A549 (cell line): ENCODE data around the gene TTC34. TPM values are rescaled to one million over a fixed set of nuclear protein-coding genes. Genes with fewer than 3 reads are reported as not detected.

Experiments used
- ATAC-seq, 2 experiments: fragments of 200-7000 bp in 1 of 2; fragments of >200 bp in 1 of 2; cut with Nextera tagmentation in 1 of 2; cut with Tn5 transposase in 1 of 2; 3 replicates each; pipeline versions ENCODE4 v1.8.0 to v1.9.1; 2018 to 2020; ENCODE audit warnings: mild to moderate bottlenecking in 1 of 2, moderate library complexity in 1 of 2
- CTCF ChIA-PET: fragments of 300-600 bp; sonication (Branson Sonifier 250); formaldehyde crosslinking; extraction: SDS; loops from one replicate; lab custom pipeline; 2021; ENCODE audit warnings: antibody characterized with exemption, inconsistent platforms; lab: Yijun Ruan, JAX
- POLR2A ChIA-PET: fragments of 350-600 bp; formaldehyde crosslinking; extraction: SDS; loops from one replicate; lab custom pipeline; 2021; ENCODE audit warnings: antibody characterized with exemption, inconsistent platforms; lab: Yijun Ruan, JAX
- DNase-seq, 2 experiments: peaks; one replicate each; pipeline versions ENCODE4 v3.0.0 to v3.0.0-alpha.2; 2011 to 2016; ENCODE audit warnings: low read depth in 1 of 2, low spot score in 1 of 2
- FAIRE-seq: peaks from 2 replicates; lab custom pipeline; 2011; peaks lifted over from hg19 to GRCh38; lab: Jason Lieb, UNC
- H3K27ac ChIP-seq, 2 experiments: fragments of >200 bp; sonication (Bioruptor Twin); formaldehyde crosslinking; 3 replicates each; pipeline ENCODE4 v1.5.1; 2016 to 2017
- H3K4me1 ChIP-seq: fragments of >200 bp; sonication (Bioruptor Twin); formaldehyde crosslinking; 3 replicates; pipeline ENCODE4 v1.6.1; 2016
- H3K4me2 ChIP-seq: fragments of >200 bp; sonication (Bioruptor Twin); formaldehyde crosslinking; 3 replicates; pipeline ENCODE4 v1.6.1; 2016
- H3K4me3 ChIP-seq: fragments of >200 bp; sonication (Bioruptor Twin); formaldehyde crosslinking; 3 replicates; pipeline ENCODE4 v1.5.1; 2016
- H3K9me3 ChIP-seq: fragments of >200 bp; sonication (Bioruptor Twin); formaldehyde crosslinking; 3 replicates; pipeline ENCODE4 v1.6.1; 2016
- CBX8 ChIP-seq: fragments of 200-600 bp; sonication (generic); IDR thresholded peaks from 2 replicates; pipeline ENCODE4 v1.6.1; 2016
- CHD4 ChIP-seq: fragments of 200-600 bp; sonication (generic); IDR thresholded peaks from 2 replicates; pipeline ENCODE4 v1.6.1; 2016; ENCODE audit warnings: antibody characterized with exemption, mild to moderate bottlenecking, borderline replicate concordance
- EHMT2 ChIP-seq: fragments of 200-600 bp; sonication (generic); IDR thresholded peaks from 2 replicates; pipeline ENCODE4 v1.6.1; 2016; ENCODE audit warnings: antibody characterized with exemption, low read depth, mild to moderate bottlenecking, moderate library complexity
- EP300 ChIP-seq, 2 experiments: fragments of >200 bp; sonication (Bioruptor Twin); formaldehyde crosslinking; IDR thresholded peaks; 2 replicates in 1 of 2; 3 replicates in 1 of 2; pipeline ENCODE4 v1.6.1; 2016 to 2017
- ESRRA ChIP-seq: fragments of 150-350 bp; IDR thresholded peaks from 2 replicates; pipeline ENCODE4 v1.6.1; 2014; ENCODE audit warnings: mild to moderate bottlenecking, low read length, borderline replicate concordance
- FOXS1 ChIP-seq: fragments of 250-450 bp; sonication (Bioruptor Pico); IDR thresholded peaks from 2 replicates; pipeline ENCODE4 v1.5.0; 2020; ENCODE audit warnings: mild to moderate bottlenecking, moderate library complexity
- HES2 ChIP-seq: fragments of >200 bp; sonication (Bioruptor Twin); formaldehyde crosslinking; IDR thresholded peaks from 2 replicates; pipeline ENCODE4 v1.6.1; 2016
- PHF8 ChIP-seq: fragments of 200-600 bp; sonication (generic); IDR thresholded peaks from 2 replicates; pipeline ENCODE4 v1.6.1; 2016; ENCODE audit warnings: low read depth, mild to moderate bottlenecking, antibody characterized with exemption, moderate library complexity, borderline replicate concordance
- RFX5 ChIP-seq: fragments of 450-650 bp; IDR thresholded peaks from 2 replicates; pipeline ENCODE4 v1.7.1; 2014; ENCODE audit warnings: antibody characterized with exemption, mild to moderate bottlenecking, moderate library complexity
- RNF2 ChIP-seq: fragments of 200-600 bp; sonication (generic); IDR thresholded peaks from 2 replicates; pipeline ENCODE4 v1.6.1; 2016; ENCODE audit warnings: low read depth, mild to moderate bottlenecking, antibody characterized with exemption, moderate library complexity, borderline replicate concordance
- ZC3H11A ChIP-seq: fragments of 450-650 bp; IDR thresholded peaks from 2 replicates; pipeline ENCODE4 v1.6.1; 2014; ENCODE audit warnings: antibody characterized with exemption, mild to moderate bottlenecking
- WGBS: methylation state at CpG from one replicate; pipeline ENCODE4 v1.1.6; 2017; ENCODE audit errors: missing lambda C conversion rate; 5-methylcytosine and 5-hydroxymethylcytosine counted together
- polyA plus RNA-seq, 4 experiments: library from polyadenylated mRNA; depleted of rRNA in 3 of 4; stranded (reverse); fragments of >200 nt; fragmentation: RNase III in 1 of 4; extraction: RNeasy Plus Mini Kit Qiagen cat#74134 plus additional on column Dnase treatment in 1 of 4; gene quantifications; 2 replicates in 3 of 4; 3 replicates in 1 of 4; pipeline ENCODE4 v1.2.3, GENCODE V29; 2011 to 2017
- TF ChIP-seq, protein P1 (sequence below): fragments of 200-600 bp; sonication (generic); IDR thresholded peaks from 2 replicates; pipeline ENCODE4 v1.6.1; 2016; ENCODE audit warnings: antibody characterized with exemption, mild to moderate bottlenecking, moderate library complexity
- TF ChIP-seq, protein P2 (sequence below): fragments of 450-650 bp; IDR thresholded peaks from 2 replicates; pipeline ENCODE4 v1.6.1; 2014; ENCODE audit warnings: antibody characterized with exemption

Gene TTC34
- polyA plus RNA-seq, 2 of the 4 experiments (the other 2 are of a cell fraction), result 0.04 to 0.05 TPM

GRCh38 chr1:2829846-2830615 lies 28.5 kb upstream of the TTC34 start:
- ChIA-PET POLR2A (no interaction called here), CTCF (interaction anchor here (1.3 kb wide), 1 partner anchor 9 kb away, joined by 6 read pairs; no protein-coding TSS in a partner anchor)
- no peaks in the 10 kb centered on the region for H3K4me1 ChIP-seq
- TF ChIP-seq EP300 (IDR thresholded peaks at IDR 0.05) (no peak), RNF2 (no peak), EHMT2 (no peak), HES2 (no peak), PHF8 (no peak), ZC3H11A (no peak), ESRRA (no peak)
- TF ChIP-seq, protein P1, sequence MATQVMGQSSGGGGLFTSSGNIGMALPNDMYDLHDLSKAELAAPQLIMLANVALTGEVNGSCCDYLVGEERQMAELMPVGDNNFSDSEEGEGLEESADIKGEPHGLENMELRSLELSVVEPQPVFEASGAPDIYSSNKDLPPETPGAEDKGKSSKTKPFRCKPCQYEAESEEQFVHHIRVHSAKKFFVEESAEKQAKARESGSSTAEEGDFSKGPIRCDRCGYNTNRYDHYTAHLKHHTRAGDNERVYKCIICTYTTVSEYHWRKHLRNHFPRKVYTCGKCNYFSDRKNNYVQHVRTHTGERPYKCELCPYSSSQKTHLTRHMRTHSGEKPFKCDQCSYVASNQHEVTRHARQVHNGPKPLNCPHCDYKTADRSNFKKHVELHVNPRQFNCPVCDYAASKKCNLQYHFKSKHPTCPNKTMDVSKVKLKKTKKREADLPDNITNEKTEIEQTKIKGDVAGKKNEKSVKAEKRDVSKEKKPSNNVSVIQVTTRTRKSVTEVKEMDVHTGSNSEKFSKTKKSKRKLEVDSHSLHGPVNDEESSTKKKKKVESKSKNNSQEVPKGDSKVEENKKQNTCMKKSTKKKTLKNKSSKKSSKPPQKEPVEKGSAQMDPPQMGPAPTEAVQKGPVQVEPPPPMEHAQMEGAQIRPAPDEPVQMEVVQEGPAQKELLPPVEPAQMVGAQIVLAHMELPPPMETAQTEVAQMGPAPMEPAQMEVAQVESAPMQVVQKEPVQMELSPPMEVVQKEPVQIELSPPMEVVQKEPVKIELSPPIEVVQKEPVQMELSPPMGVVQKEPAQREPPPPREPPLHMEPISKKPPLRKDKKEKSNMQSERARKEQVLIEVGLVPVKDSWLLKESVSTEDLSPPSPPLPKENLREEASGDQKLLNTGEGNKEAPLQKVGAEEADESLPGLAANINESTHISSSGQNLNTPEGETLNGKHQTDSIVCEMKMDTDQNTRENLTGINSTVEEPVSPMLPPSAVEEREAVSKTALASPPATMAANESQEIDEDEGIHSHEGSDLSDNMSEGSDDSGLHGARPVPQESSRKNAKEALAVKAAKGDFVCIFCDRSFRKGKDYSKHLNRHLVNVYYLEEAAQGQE, result no peak
- WGBS, result 9% methylated on average over 19 of the region's 23 CpGs
- H3K4me3 ChIP-seq, result no peak overlapping the region
- DNase-seq (no peak), FAIRE-seq (no peak), ATAC-seq (no peak)
- H3K4me2 ChIP-seq, result no peak overlapping the region
- no peaks in the 10 kb centered on the region for H3K9me3 ChIP-seq
- no peak overlapping the region for H3K27ac ChIP-seq

GRCh38 chr1:2828586-2829250 lies 27.2 kb upstream of the TTC34 start:
- DNase-seq, result no peak
- ChIA-PET POLR2A (no interaction called here), CTCF (no interaction called here)
- FAIRE-seq, result no peak
- H3K4me1 ChIP-seq, result no peaks in the 10 kb centered on the region
- 2% methylated on average over 7 of the region's 18 CpGs for WGBS
- H3K27ac ChIP-seq, result no peak overlapping the region
- no peaks in the 10 kb centered on the region for H3K9me3 ChIP-seq
- TF ChIP-seq FOXS1 (CRISPR knock-in tag), result no peak
- no peak for TF ChIP-seq CBX8
- TF ChIP-seq CHD4, result no peak
- no peak for ATAC-seq
- no peak overlapping the region for H3K4me3 ChIP-seq
- H3K4me2 ChIP-seq, result no peak overlapping the region

DNA sequence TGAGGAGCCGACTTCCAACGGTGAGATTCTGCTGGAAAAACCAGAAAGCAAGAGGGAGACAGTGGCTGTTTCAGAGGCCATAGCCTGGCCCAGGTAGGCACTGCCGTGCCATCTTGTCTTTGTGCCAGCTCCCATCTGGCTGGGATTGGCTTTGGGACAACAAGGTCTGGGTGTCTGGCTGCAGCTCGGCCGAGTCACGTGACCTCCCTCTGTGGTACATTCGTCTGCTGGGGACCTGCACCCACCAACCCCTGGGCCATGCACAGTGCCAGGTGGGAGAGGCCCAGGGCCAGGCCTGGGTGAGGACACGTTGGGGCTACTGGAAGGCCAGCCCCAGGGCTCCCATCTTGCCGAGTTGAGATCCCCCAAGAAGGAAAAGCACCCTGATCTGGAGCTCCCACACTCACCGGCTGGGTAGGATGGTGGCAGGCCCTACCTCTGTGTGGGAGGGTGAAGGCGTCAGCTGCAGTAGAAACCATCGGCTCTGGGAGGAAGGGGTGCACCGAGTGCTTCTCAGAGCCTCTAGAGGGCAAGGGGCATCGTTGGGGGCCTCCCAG lies 25.3 kb upstream of the TTC34 start:
- ChIA-PET POLR2A (no interaction called here), CTCF (no interaction called here)
- no peak for ATAC-seq
- Histone ChIP-seq H3K4me2 (no peak overlapping the region), H3K4me1 (no peaks in the 10 kb centered on the region), H3K4me3 (no peak overlapping the region), H3K27ac (no peak overlapping the region), H3K9me3 (no peaks in the 10 kb centered on the region)
- no peak for FAIRE-seq
- WGBS, result 16% methylated on average over 10 of the region's 14 CpGs
- DNase-seq, result no peak
- no peak for TF ChIP-seq RFX5
- TF ChIP-seq, protein P2, sequence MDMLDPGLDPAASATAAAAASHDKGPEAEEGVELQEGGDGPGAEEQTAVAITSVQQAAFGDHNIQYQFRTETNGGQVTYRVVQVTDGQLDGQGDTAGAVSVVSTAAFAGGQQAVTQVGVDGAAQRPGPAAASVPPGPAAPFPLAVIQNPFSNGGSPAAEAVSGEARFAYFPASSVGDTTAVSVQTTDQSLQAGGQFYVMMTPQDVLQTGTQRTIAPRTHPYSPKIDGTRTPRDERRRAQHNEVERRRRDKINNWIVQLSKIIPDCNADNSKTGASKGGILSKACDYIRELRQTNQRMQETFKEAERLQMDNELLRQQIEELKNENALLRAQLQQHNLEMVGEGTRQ, result 0 out of 2 replicates have a peak, but pooled peaks have one; percentile 16
